Non-pigmented ciliary epithelial cell (primary cell): ENCODE data around the gene KRT74.

Experiments
- DNase-seq: peaks from one replicate; pipeline ENCODE4 v3.0.0-alpha.2; 2010; ENCODE audit warnings: low read depth

KRT74 gene

GRCh38 chr12:52519826-52520662 lies 53.6 kb downstream of the KRT74 start, which contains the start of gene KRT5:
TSS of gene KRT5 (minus strand) at chr12:52520394. CDS start at chr12:52520296, 98 bp downstream.
- DNase-seq, result no peak

GRCh38 chr12:52519387-52519703 lies 54.3 kb downstream of the KRT74 start:
- DNase-seq, result no peak

GRCh38 chr12:52518574-52519386 lies 54.9 kb downstream of the KRT74 start:
- no peak for DNase-seq

- DNase-seq, result no peak
Measured at GRCh38 chr12:52517888-52518287, 55.8 kb downstream of the KRT74 start.

- no peak for DNase-seq
Measured at GRCh38 chr12:52517005-52517835, 56.4 kb downstream of the KRT74 start.

- DNase-seq, result no peak
Measured at GRCh38 chr12:52515927-52516831, 57.5 kb downstream of the KRT74 start.
